Measurements from ENCODE around the gene RPL18. TPM values are rescaled to one million over a fixed set of nuclear protein-coding genes. Genes with fewer than 3 reads are reported as not detected.

Gene RPL18
- total and polyA plus RNA-seq, 12 donors = 493 to 2,257 (median 564) TPM

DNA sequence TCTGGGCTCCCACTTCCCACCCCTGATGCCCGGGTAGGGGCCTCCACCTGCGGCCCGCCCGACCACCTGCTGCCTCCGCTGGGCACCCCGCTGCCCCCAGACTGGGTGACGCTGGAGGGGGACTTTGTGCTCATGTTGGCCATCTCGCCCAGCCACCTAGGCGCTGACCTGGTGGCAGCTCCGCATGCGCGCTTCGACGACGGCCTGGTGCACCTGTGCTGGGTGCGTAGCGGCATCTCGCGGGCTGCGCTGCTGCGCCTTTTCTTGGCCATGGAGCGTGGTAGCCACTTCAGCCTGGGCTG is 10.3 kb upstream of the RPL18 start:
- peak overlapping the region in 2 of 10 donors; percentile 83 to 84 for H3K27ac ChIP-seq
- WGBS, 2 donors = 85 to 86% methylated on average over 22 of the region's 22 CpGs
- H3K36me3 ChIP-seq = peaks cover 0 to 70% (median 3%) of the 10 kb centered on the region in 9 donors
- no peak overlapping the region for H3K4me3 ChIP-seq
- intact Hi-C loops (cut with DNase I) = no loop called here
- H3K4me1 ChIP-seq = peaks cover 12 to 63% (median 46%) of the 10 kb centered on the region in 9 donors
- DNase-seq (no peak), ATAC-seq (peak in 1 of 8 donors; percentile 1)
- no peak for TF ChIP-seq CTCF (IDR thresholded peaks at IDR 0.05)
- no peaks in the 10 kb centered on the region for H3K9me3 ChIP-seq
- H3K27me3 ChIP-seq = no peaks in the 10 kb centered on the region

- 84 to 87% methylated on average over 32 to 34 of the region's 34 CpGs for WGBS, 2 donors
- Histone ChIP-seq H3K27me3 (no peaks in the 10 kb centered on the region), H3K27ac (peak overlapping the region in 1 of 10 donors; percentile 84), H3K9me3 (no peaks in the 10 kb centered on the region), H3K4me3 (no peak overlapping the region), H3K4me1 (peaks cover 7 to 60% (median 43%) of the 10 kb centered on the region in 9 donors), H3K36me3 (peaks cover 0 to 70% (median 3%) of the 10 kb centered on the region in 9 donors)
- intact Hi-C loops (cut with DNase I) = no loop called here
- ATAC-seq (peak in 1 of 8 donors; percentile 0), DNase-seq (no peak)
- no peak for TF ChIP-seq CTCF (IDR thresholded peaks at IDR 0.05)
These were observed 9.7 kb upstream of the RPL18 start for GRCh38 chr19:48628486-48629296.

DNA sequence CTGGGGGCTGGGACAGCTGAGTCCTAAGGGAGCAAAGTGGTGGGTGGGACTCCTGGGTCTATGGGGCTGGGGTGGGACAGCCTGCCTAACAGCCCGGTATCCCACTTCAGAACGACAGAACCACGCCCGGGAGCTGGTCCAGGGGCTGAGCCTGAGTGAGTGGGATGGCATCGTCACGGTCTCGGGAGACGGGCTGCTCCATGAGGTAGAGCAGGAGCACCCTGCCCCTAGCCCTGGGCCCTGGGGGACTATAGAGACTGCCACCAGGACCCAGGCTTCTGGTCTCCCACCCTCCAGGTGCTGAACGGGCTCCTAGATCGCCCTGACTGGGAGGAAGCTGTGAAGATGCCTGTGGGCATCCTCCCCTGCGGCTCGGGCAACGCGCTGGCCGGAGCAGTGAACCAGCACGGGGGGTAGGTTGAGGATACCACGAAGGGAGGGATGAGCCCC is 8.9 kb upstream of the RPL18 start:
- Histone ChIP-seq H3K4me1 (peaks cover 6 to 60% (median 43%) of the 10 kb centered on the region in 9 donors), H3K27ac (no peak overlapping the region), H3K9me3 (no peaks in the 10 kb centered on the region), H3K4me3 (no peak overlapping the region), H3K27me3 (no peaks in the 10 kb centered on the region), H3K36me3 (peaks cover 0 to 64% (median 3%) of the 10 kb centered on the region in 9 donors)
- DNase-seq (no peak), ATAC-seq (no peak)
- TF ChIP-seq CTCF (IDR thresholded peaks at IDR 0.05) = no peak
- whole genome bisulfite sequencing, 2 donors = 86 to 91% methylated on average over 17 of the region's 17 CpGs
- intact Hi-C loops (cut with DNase I) = no loop called here

- peaks cover 0 to 59% (median 3%) of the 10 kb centered on the region in 9 donors for H3K36me3 ChIP-seq
- H3K9me3 ChIP-seq = no peaks in the 10 kb centered on the region
- ATAC-seq (no peak), DNase-seq (no peak)
- intact Hi-C loops (cut with DNase I) = no loop called here
- H3K27me3 ChIP-seq = no peaks in the 10 kb centered on the region
- TF ChIP-seq CTCF (IDR thresholded peaks at IDR 0.05) = no peak
- H3K27ac ChIP-seq = no peak overlapping the region
- 73 to 81% methylated on average over 6 of the region's 6 CpGs for WGBS, 2 donors
- H3K4me1 ChIP-seq = peaks cover 6 to 56% (median 40%) of the 10 kb centered on the region in 9 donors
- H3K4me3 ChIP-seq = no peak overlapping the region
These were observed 8.4 kb upstream of the RPL18 start for GRCh38 chr19:48627201-48627864.
